Middle frontal gyrus (tissue), 1 donor: ENCODE data around the gene RPL35.

Experiments used
- DNase-seq: peaks from one replicate; pipeline ENCODE4 v3.0.0-alpha.2; 2015; ENCODE audit warnings: low spot score; ENCODE audit errors: extremely low spot score

RPL35 gene

DNA sequence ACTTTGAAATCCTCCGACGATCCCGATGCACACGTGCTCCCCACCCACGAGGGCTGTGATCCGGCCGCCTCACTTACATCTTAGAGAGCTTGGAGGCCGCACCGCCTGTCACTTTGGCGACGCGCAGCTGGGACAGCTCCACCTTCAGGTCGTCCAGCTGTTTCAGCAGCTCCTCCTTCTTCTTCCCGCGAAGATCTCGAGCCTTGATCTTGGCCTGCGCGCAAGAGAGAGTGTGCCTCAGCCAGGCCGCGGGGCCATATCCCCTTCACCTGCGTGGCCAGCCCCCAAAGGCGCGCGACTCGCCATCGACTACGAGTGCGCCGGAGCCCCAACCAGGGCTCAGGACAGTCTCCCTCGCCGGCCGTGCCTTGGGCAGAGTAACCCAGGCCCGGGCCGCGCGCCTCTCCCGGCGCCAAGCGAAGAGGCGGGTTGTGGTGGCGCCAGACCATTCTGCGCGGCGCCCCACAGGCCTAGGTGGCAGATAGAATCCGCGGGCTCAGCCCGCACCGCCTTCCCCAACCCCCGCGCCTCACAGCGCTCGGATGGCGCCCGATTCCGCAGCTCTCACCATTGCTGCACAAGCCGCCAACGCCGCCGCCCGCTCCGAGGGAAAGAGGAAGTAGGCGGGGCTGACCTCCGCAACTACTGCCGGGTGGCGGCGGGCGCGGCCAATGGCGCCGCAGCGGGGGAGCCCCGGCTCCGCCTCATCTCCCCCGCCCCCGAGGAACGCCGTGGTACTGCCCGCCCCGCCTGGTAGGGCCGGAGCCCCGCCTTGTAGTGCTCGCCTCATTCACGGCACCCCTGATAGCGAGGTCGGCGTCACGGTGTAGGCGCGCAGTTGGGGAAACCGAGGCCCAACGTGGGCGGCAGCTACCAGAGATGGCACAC lies at the start of gene RPL35, which contains the start of gene ARPC5L:
Gene RPL35, minus strand, starts transcription at position 616 of the 888 bp plus-strand sequence. Its CDS starts 45 bp downstream, at position 571.
Gene ARPC5L, plus strand, starts transcription at position 789 of the 888 bp plus-strand sequence. CDS start 7,161 bp downstream, outside the sequence.
- peak; percentile 88 for DNase-seq

DNA sequence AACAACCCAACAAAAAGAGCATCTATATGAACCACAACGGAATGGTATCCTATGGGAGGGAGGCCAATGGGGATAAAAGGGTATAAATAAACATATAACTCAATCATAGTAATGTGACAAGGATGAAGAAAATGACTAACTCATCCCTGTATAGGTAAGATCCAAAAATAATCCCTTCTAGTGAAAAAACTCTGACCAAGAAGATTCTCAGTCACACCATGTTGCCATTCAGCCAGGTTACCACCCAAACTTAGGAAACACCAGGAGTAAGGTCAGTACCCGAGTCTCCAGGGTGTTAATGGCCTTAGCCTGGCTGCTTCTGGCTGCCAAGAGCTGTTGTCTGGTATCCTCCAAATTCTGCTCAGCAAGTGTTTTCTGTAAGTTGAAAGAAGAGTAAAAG lies 46.3 kb upstream of the RPL35 start:
- DNase-seq = no peak

GRCh38 chr9:124906966-124907365 lies 45.2 kb upstream of the RPL35 start:
- DNase-seq = no peak

GRCh38 chr9:124899845-124900244 lies 38.1 kb upstream of the RPL35 start:
- DNase-seq = no peak

- DNase-seq = no peak
These were observed 36.1 kb upstream of the RPL35 start for GRCh38 chr9:124897570-124898460.

DNA sequence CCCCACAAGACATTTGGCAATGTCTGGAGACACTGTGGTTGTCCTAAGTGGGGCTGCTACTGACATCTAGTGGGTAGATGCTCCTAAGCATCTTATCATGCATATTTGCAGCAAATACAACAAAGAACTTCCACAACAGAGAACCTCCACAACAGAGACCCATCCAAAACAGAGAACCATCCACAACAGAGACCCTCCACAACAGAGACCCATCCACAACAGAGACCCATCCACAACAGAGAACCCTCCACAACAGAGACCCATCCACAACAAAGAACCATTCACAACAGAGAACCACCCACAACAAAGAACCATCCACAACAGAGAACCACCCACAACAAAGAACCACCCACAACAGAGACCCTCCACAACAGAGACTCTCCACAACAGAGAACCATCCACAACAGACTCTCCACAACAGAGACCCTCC lies 33.0 kb upstream of the RPL35 start:
- DNase-seq = peak; percentile 13

GRCh38 chr9:124894035-124894740 lies 32.4 kb upstream of the RPL35 start:
- DNase-seq = no peak

- DNase-seq = no peak
These were observed 28.4 kb upstream of the RPL35 start for GRCh38 chr9:124890179-124890578.

DNA sequence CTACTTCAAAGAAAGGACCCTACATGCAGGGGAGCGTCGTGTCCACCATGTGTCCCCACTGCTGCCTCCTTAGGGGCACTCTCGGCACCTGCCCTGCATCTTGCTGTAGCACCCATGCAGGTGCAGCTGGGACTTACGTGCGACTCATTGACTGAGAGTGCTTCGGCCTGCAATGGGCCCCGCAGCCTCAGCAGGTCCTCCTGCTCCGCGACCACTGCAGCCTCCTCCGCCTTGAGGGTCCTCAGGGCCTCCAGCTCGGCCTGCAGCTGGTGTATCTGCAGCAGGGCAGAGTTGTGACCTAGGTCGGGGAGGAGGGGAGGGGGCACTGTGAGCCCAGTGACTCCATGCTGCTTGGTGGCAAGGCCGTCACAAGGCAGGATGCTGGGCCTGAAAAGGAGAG lies 27.2 kb upstream of the RPL35 start:
- no peak for DNase-seq

DNA sequence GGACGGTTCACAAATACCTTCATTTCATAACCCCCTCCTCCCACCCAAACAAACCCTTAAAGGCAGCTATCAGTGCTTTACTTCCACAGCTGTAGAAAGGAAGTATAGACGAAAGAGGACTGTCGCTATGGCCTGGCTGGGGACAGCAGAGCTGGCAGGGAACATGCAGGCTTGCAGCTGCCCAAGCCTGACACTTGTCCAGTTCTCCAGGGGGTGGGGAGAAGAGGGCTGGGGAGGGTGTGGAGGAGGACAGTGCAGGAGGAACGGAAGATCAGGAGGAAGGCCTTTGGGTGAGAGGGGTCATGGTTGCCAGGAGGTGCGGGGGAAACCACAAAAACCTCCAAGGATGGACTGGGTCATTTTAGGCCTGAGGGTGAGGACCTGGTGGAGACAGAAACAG lies 26.1 kb upstream of the RPL35 start:
- no peak for DNase-seq

GRCh38 chr9:124886866-124887492 lies 25.2 kb upstream of the RPL35 start:
- DNase-seq = no peak

GRCh38 chr9:124886461-124886860 lies 24.7 kb upstream of the RPL35 start:
- DNase-seq = no peak

DNA sequence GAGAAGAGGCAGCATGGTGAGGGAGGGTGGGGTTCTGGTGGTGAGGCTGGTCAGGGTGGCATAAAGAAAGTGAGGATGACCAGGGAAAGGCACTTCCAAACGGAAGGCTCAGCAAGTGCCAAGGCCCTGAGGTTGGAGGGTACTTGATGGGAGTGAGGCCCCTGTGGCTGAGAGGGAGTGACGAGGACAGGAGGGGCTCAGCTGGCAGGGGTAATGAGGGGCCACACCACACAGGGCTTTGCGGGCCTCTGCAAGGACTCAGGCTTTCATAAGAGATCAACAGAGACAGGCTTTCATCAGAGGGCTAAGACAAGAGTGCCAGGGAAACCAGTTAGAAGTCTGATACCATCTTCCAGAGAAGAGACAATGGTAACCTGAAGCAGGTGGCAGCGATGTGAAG lies 23.8 kb upstream of the RPL35 start:
- no peak for DNase-seq

- no peak for DNase-seq
These were observed 22.6 kb upstream of the RPL35 start for GRCh38 chr9:124884376-124884775.

DNA sequence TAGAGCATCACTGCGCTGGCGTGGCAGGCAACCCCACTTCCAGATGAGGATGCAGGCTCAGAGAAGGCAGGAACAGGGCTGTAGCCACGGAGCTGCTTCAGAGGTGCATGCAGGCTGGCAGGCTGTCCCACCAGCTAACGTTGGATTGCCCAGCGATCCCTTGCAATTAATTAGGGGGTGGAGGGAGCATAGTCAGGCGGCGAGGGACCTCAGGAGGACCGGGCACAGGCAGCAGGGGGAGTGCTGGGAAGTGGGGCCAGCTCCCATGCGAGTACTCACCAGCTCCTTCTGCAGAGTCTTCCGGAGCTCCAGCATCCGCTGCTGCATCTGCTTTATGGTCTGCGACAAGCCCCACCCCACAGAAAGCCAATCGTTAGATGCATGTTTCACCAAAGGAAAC lies 20.5 kb upstream of the RPL35 start:
- DNase-seq = no peak

DNA sequence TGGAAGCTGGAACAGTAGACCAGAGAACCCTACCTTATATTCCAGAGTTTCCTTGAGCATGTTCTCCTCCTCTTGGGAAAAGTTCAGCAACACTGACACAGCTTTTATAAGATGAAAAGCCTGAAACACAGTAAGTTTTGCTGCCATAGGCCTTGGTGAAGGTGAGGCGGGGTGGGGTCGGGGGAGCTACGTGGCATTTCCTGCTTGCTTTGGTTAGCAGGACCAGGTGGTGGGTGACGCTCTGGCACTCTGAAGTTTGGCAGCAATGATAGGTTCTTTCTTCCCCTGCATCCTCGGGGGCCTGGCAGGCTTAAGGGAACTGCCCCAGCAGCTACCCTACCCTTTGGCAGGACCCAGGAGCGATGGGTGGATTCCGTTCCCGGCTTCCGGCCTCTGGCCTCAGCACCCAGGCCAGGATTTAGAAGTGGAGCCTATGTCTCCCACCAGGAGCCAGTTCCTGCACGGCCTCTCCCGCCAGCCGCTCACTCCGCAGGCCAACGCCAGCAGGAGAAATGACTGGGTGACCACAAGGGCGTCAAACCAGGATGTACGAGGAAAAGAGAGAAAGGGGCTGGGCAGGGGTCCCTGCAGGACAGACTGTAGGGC lies 19.5 kb upstream of the RPL35 start:
- no peak for DNase-seq

- no peak for DNase-seq
These were observed 18.7 kb upstream of the RPL35 start for GRCh38 chr9:124880501-124880900.

- DNase-seq = no peak
These were observed 17.5 kb upstream of the RPL35 start for GRCh38 chr9:124879226-124879625.

- no peak for DNase-seq
These were observed 16.8 kb upstream of the RPL35 start for GRCh38 chr9:124878518-124878917.

DNA sequence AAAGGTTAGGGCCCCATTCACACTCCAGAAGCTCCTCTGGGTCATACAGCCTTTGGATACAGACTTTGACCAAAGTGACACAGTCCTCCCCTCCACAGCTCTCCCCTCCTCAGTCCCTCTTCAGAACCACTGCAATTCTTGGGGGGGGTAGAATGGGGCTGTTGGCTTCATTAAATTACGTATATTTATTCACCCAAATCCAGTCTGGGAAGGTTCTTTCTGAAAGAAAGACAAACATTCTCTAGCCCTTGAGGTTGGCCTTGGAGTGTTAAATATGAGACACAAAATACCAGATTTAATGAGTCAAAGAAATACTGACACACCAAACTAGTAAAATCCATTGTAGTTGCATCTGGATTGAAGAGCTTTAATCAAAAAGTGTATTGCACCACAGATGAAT lies 16.3 kb upstream of the RPL35 start:
- no peak for DNase-seq
